ENCODE measurements around the gene FGA.

The FGA gene

GRCh38 chr4:154578919-154579318 is 11.6 kb downstream of the FGA start:
- DNase-seq (ENCODE audit: low spot score) = no peak

- DNase-seq (ENCODE audit: low spot score) = no peak
Measured at GRCh38 chr4:154577324-154577723, 13.2 kb downstream of the FGA start.

GRCh38 chr4:154574311-154574710 is 16.2 kb downstream of the FGA start:
- DNase-seq (ENCODE audit: low spot score) = no peak

DNA sequence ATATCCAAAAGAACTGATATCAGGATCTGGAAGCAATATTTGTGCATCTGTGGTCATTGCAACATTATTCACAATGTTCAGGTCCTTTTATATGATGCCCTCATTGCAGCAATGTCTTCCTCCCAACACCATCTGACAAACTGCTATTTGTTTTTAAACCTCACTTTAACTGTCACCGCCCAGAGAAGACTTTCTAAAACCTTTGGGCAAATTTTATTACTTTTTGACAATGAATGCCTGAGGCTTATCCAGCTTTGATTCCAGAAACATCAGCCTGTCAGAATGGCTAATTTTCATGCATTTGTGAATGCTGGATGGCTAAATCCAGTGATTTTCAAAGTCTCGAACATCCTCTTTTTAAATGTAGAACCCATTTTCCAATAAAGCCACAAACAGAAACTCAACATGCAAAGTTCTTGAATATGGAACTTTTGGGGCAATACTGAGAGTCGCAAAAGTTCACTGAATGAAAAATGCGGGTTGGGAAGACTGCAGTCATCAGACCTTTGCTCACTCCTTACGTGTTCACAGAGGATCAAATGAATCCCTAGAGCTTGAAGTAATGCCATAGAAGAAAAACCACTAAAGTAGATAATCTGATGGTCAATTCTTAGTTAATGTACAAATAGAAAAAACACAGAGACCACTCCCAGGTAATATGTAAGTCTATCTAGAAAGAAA is 17.2 kb downstream of the FGA start:
- no peak for DNase-seq (ENCODE audit: low spot score)

- no peak for DNase-seq (ENCODE audit: low spot score)
Measured at GRCh38 chr4:154569584-154569983, 21.0 kb downstream of the FGA start.

GRCh38 chr4:154569028-154569427 is 21.5 kb downstream of the FGA start:
- no peak for DNase-seq (ENCODE audit: low spot score)

DNA sequence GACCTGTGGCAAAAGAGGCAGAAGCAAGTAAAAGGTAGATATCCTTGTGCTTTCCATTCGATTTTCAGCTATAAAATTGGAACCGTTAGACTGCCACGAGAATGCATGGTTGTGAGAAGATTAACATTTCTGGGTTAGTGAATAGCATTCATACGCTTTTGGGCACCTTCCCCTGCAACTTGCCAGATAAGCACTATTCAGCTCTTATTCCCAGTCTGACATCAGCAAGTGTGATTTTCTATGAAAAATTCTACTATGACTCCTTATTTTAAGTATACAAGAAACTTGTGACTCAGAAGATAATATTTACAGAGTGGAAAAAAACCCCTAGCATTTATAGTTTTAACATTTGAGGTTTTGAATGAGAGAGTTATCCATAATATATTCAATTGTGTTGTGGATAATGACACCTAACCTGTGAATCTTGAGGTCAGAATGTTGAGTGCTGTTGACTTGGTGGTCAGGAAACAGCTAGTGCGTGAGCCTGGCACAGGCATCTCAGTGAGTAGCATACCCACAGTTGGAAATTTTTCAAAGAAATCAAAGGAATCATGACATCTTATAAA is 23.8 kb downstream of the FGA start:
- DNase-seq (ENCODE audit: low spot score) = no peak

GRCh38 chr4:154565704-154566103 is 24.8 kb downstream of the FGA start:
- DNase-seq (ENCODE audit: low spot score) = no peak

- DNase-seq (ENCODE audit: low spot score) = no peak
Measured at GRCh38 chr4:154564311-154564710, 26.2 kb downstream of the FGA start.

GRCh38 chr4:154562697-154563254 is 27.8 kb downstream of the FGA start, which contains the start of gene FGB:
Gene FGB (plus strand): TSS chr4:154563011. CDS start chr4:154563019, 8 bp downstream.
- DNase-seq (ENCODE audit: low spot score) = no peak

- no peak for DNase-seq (ENCODE audit: low spot score)
Measured at GRCh38 chr4:154560824-154561231, 29.7 kb downstream of the FGA start.

GRCh38 chr4:154560419-154560801 is 30.1 kb downstream of the FGA start:
- DNase-seq (ENCODE audit: low spot score) = no peak

GRCh38 chr4:154559494-154560418 is 30.8 kb downstream of the FGA start:
- peak; percentile 30 for DNase-seq (ENCODE audit: low spot score)

- no peak for DNase-seq (ENCODE audit: low spot score)
Measured at GRCh38 chr4:154559141-154559493, 31.4 kb downstream of the FGA start.

- peak; percentile 85 for DNase-seq (ENCODE audit: low spot score)
Measured at GRCh38 chr4:154551872-154552686, 38.5 kb downstream of the FGA start.

DNA sequence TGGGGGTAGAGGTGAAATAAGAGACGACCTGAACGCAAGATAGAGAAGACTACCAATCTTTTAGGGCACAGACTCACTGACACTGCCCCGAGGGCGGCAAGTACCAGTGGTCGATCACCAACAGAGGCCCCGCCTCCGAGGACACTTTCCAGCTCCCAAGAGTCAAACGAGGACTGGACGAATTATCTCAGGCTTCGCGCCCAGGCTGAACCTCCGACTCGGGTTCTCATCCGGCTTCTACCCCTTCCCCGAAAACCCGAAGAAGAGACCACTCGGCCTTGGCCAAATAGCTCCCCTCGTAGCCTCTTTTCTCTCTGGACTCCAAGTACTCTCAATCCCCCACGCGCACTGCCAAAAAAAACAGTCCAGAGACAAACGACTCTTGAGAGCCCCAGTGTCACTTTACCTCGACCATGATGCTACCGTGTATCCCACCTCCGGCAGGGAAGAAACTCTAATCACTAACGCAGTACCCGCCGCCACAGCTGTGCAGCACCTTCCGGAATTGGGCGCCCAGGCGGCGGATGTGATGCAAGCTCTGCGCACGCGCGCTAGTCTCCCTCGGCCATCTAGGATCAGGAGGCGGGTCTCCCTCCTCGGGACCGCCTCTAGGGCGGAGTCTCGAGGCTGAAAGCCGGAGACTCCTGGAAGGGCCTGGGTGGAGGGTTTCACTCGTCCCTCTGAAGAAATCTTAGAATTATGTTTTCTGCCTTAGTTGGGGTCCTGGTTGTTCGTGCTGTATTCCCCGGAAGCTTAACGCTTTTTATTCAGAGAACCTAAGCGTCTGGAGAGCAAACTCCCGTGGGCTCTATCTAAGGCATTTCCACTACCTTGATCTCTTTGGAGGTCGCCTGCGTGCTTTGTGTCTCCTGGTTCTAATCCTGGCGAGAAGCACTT is 40.4 kb downstream of the FGA start, which contains the start of gene PLRG1:
PLRG1 (minus strand) TSS at position 507 of the 897 bp plus-strand sequence; CDS start at position 415, 92 bp downstream.
- peak; percentile 96 for DNase-seq (ENCODE audit: low spot score)

DNA sequence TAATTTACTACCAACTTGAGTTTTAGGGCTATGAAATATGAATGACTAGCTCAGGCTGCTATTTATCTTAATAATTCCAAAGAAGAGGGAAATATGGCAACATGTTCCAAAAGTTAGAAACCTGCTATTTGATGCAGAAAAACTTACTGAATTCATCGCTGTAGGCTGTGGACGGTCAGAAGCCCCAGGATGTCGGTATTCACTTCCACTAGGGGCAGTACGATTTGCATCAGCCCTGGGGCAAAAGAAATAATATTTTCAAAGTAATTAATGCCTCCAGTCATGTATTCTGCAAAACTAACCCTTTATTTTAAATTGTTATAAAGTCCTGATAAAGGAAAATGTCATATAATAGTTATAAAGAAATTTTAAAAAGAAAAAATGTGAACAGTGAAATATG is 44.9 kb downstream of the FGA start:
- no peak for DNase-seq (ENCODE audit: low spot score)

DNA sequence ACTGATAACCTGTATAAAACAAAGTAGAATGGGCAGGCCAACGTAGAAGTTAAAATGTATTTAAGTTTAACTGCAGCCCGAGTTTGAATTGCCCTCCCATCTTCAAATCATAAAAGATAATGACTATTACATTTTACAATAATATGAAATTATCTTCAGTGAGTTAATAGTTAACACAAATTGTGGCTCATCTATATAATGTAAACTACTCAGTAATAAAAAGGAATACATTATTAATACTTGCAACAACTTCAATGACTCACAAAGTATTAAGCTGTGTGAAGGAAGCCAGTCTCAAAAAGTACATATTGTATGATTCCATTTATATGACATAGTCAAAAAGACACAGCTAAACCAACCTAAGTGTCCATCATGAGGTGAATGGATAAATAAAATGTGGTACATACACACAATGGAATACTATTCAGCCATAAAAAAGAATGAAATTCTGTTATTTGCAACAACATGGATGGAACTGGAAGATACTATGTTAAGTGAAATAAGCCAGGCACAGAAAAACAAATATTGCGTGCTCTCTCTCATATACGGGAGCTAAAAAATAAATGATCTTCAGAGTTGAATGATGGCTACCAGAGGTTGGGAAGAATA is 48.2 kb downstream of the FGA start:
- no peak for DNase-seq (ENCODE audit: low spot score)
